H1 (cell line): ENCODE data around the gene NEDD4L. TPM values are rescaled to one million over a fixed set of nuclear protein-coding genes. Genes with fewer than 3 reads are reported as not detected.

Experiments
- CTCF ChIA-PET: fragments of 300-600 bp; sonication (Branson Sonifier 250); formaldehyde crosslinking; loops from one replicate; lab custom pipeline; 2021; ENCODE audit not compliant: partially characterized antibody; lab: Charles Lee
- POLR2A ChIA-PET: fragments of 300-600 bp; sonication (Branson Sonifier 250); formaldehyde crosslinking; loops from one replicate; lab custom pipeline; 2021; ENCODE audit warnings: inconsistent platforms; ENCODE audit not compliant: partially characterized antibody; lab: Charles Lee
- DNase-seq, 2 experiments: peaks; one replicate each; pipeline versions ENCODE4 v3.0.0 to v3.0.0-alpha.2; 2010 to 2022; ENCODE audit warnings: low spot score in 2 of 2, low read depth in 1 of 2, mixed read lengths in 1 of 2
- FAIRE-seq: peaks from 2 replicates; lab custom pipeline; 2011; peaks lifted over from hg19 to GRCh38; lab: Jason Lieb, UNC
- H2AFZ ChIP-seq: 2 replicates; pipeline ENCODE4 v1.8.1; 2012; ENCODE audit warnings: low read length, inconsistent platforms
- H2AK5ac ChIP-seq: 2 replicates; pipeline ENCODE4 v1.6.1; 2013; ENCODE audit warnings: low read depth, low read length
- H2BK120ac ChIP-seq: replicated peaks from 2 replicates; pipeline ENCODE3; 2013; ENCODE audit warnings: low read depth, low read length, inconsistent platforms
- H2BK12ac ChIP-seq: 2 replicates; pipeline ENCODE4 v1.6.1; 2013; ENCODE audit warnings: low read depth, low read length
- H2BK15ac ChIP-seq: 2 replicates; pipeline ENCODE4 v1.6.1; 2013; ENCODE audit warnings: low read length
- H2BK20ac ChIP-seq: 2 replicates; pipeline ENCODE4 v1.6.1; 2013; ENCODE audit warnings: low read length
- H2BK5ac ChIP-seq: 2 replicates; pipeline ENCODE4 v1.6.1; 2013; ENCODE audit warnings: low read depth, low read length
- H3K14ac ChIP-seq: 2 replicates; pipeline ENCODE4 v1.6.1; 2013; ENCODE audit warnings: inconsistent platforms; ENCODE audit not compliant: insufficient read length
- H3K18ac ChIP-seq: 2 replicates; pipeline ENCODE4 v1.6.1; 2013; ENCODE audit warnings: low read length; ENCODE audit errors: extremely low read depth
- H3K23ac ChIP-seq: 2 replicates; pipeline ENCODE4 v1.6.1; 2013; ENCODE audit warnings: inconsistent platforms; ENCODE audit not compliant: insufficient read length
- H3K23me2 ChIP-seq: 2 replicates; pipeline ENCODE4 v1.6.1; 2013; ENCODE audit warnings: low read depth, low read length
- H3K27ac ChIP-seq: 2 replicates; pipeline ENCODE4 v1.6.1; 2011; ENCODE audit warnings: low read depth, low read length, inconsistent platforms
- H3K27me3 ChIP-seq, 4 experiments: replicated peaks in 1 of 4; 1 replicate in 1 of 4; 2 replicates in 3 of 4; pipeline versions ENCODE4 v1.6.1 to v1.8.1; 2011 to 2013; ENCODE audit warnings: low read length in 3 of 4, mild to moderate bottlenecking in 3 of 4, inconsistent platforms in 2 of 4, mixed read lengths in 2 of 4, moderate library complexity in 1 of 4; ENCODE audit not compliant: control insufficient read depth in 3 of 4, insufficient read depth in 3 of 4; ENCODE audit errors: extremely low read depth in 1 of 4
- H3K36me3 ChIP-seq, 4 experiments: 2 replicates each; pipeline versions ENCODE4 v1.6.1 to v1.8.1; 2011 to 2013; ENCODE audit warnings: mild to moderate bottlenecking in 4 of 4, low read length in 3 of 4, moderate library complexity in 2 of 4, control low read depth in 1 of 4, inconsistent platforms in 1 of 4; ENCODE audit not compliant: insufficient read depth in 4 of 4, control insufficient read depth in 2 of 4
- H3K4ac ChIP-seq: replicated peaks from 2 replicates; pipeline ENCODE3; 2013; ENCODE audit warnings: low read length, low read depth, mixed read lengths, inconsistent platforms; ENCODE audit not compliant: insufficient read length
- H3K4me1 ChIP-seq, 4 experiments: replicated peaks in 1 of 4; 1 replicate in 1 of 4; 2 replicates in 3 of 4; pipeline versions ENCODE4 v1.6.1 to v1.8.1; 2011 to 2013; ENCODE audit warnings: low read length in 3 of 4, inconsistent platforms in 2 of 4, mixed read lengths in 1 of 4; ENCODE audit not compliant: insufficient read depth in 4 of 4, control insufficient read depth in 3 of 4
- H3K4me2 ChIP-seq, 2 experiments: 2 replicates each; pipeline versions ENCODE4 v1.6.1 to v1.8.1; 2011 to 2013; ENCODE audit warnings: low read depth in 2 of 2, low read length in 2 of 2, control low read depth in 1 of 2, inconsistent platforms in 1 of 2, mild to moderate bottlenecking in 1 of 2; ENCODE audit not compliant: insufficient read depth in 1 of 2
- H3K4me3 ChIP-seq, 4 experiments: fragments of 200-600, 300-600 bp in 1 of 4; sonication (generic), shearing (Covaris generic), sonication (Bioruptor Twin) in 1 of 4; 2 replicates each; pipeline versions ENCODE4 v1.5.1 to v1.8.1; 2011 to 2016; ENCODE audit warnings: low read length in 4 of 4, low read depth in 3 of 4, control low read depth in 2 of 4, inconsistent platforms in 2 of 4, mild to moderate bottlenecking in 2 of 4, mixed read lengths in 1 of 4, moderate library complexity in 1 of 4; ENCODE audit not compliant: insufficient read depth in 2 of 4; ENCODE audit errors: extremely low read depth in 1 of 4
- H3K56ac ChIP-seq: replicated peaks from 2 replicates; pipeline ENCODE3; 2013; ENCODE audit warnings: low read depth, mild to moderate bottlenecking, mixed read lengths, low read length, inconsistent platforms; ENCODE audit not compliant: insufficient read length
- H3K79me1 ChIP-seq: 2 replicates; pipeline ENCODE4 v1.6.1; 2013; ENCODE audit warnings: low read depth, low read length, control low read depth
- H3K79me2 ChIP-seq, 2 experiments: 2 replicates each; pipeline versions ENCODE4 v1.6.1 to v1.8.1; 2012 to 2013; ENCODE audit warnings: low read length in 2 of 2, mild to moderate bottlenecking in 2 of 2, inconsistent platforms in 1 of 2; ENCODE audit not compliant: insufficient read depth in 2 of 2, control insufficient read depth in 1 of 2
- H3K9ac ChIP-seq, 4 experiments: replicated peaks in 1 of 4; 1 replicate in 1 of 4; 2 replicates in 3 of 4; pipeline versions ENCODE4 v1.6.1 to v1.8.1; 2011 to 2013; ENCODE audit warnings: low read depth in 3 of 4, low read length in 3 of 4, control low read depth in 2 of 4, mild to moderate bottlenecking in 2 of 4, moderate library complexity in 2 of 4, inconsistent platforms in 1 of 4; ENCODE audit errors: extremely low read depth in 1 of 4
- H3K9me3 ChIP-seq, 2 experiments: 2 replicates each; pipeline versions ENCODE4 v1.6.1 to v1.8.1; 2012 to 2013; ENCODE audit warnings: mild to moderate bottlenecking in 2 of 2, moderate library complexity in 2 of 2, control low read depth in 1 of 2, inconsistent platforms in 1 of 2, low read depth in 1 of 2, low read length in 1 of 2, mixed read lengths in 1 of 2; ENCODE audit not compliant: insufficient read depth in 2 of 2
- H4K20me1 ChIP-seq, 2 experiments: replicated peaks in 1 of 2; 2 replicates each; pipeline versions ENCODE3 to v1.8.1; 2011 to 2013; ENCODE audit warnings: inconsistent platforms in 2 of 2, low read length in 2 of 2, mild to moderate bottlenecking in 1 of 2; ENCODE audit not compliant: insufficient read depth in 2 of 2, control insufficient read depth in 1 of 2
- H4K5ac ChIP-seq: 2 replicates; pipeline ENCODE4 v1.6.1; 2013; ENCODE audit warnings: low read length, low read depth, mixed read lengths, inconsistent platforms; ENCODE audit not compliant: insufficient read length
- H4K8ac ChIP-seq: 2 replicates; pipeline ENCODE4 v1.8.0; 2013; ENCODE audit warnings: mild to moderate bottlenecking, moderate library complexity, low read length, inconsistent platforms; ENCODE audit not compliant: insufficient read depth; ENCODE audit errors: extremely low read depth
- H4K91ac ChIP-seq: replicated peaks from 2 replicates; pipeline ENCODE3; 2013; ENCODE audit warnings: low read length, mixed read lengths, inconsistent platforms; ENCODE audit not compliant: insufficient read length
- CTCF ChIP-seq, 3 experiments: IDR thresholded peaks; 1 replicate in 2 of 3; 2 replicates in 1 of 3; pipeline versions ENCODE4 v1.5.1 to v1.6.1; 2011; ENCODE audit warnings: low read length in 3 of 3, mild to moderate bottlenecking in 3 of 3, inconsistent platforms in 2 of 3, low read depth in 1 of 3, moderate library complexity in 1 of 3; ENCODE audit not compliant: insufficient read depth in 1 of 3; ENCODE audit errors: control extremely low read depth in 1 of 3
- EGR1 ChIP-seq: IDR thresholded peaks from 2 replicates; pipeline ENCODE4 v1.6.1; 2011; ENCODE audit warnings: low read depth, low read length, borderline replicate concordance
- HDAC2 ChIP-seq, 2 experiments: fragments of 300-600 bp in 1 of 2; sonication (generic) in 1 of 2; IDR thresholded peaks; 2 replicates each; pipeline ENCODE4 v1.6.1; 2011 to 2012; ENCODE audit warnings: low read depth in 2 of 2, low read length in 2 of 2, mild to moderate bottlenecking in 2 of 2, moderate library complexity in 2 of 2, borderline replicate concordance in 1 of 2, inconsistent platforms in 1 of 2
- HDAC6 ChIP-seq: IDR thresholded peaks from one replicate; pipeline ENCODE4 v1.7.1; 2012; ENCODE audit warnings: low read depth, mild to moderate bottlenecking, inconsistent platforms, low read length, moderate library complexity
- RNF2 ChIP-seq: fragments of 200-900, 300-1000 bp; sonication (generic); IDR thresholded peaks from 2 replicates; pipeline ENCODE4 v1.7.1; 2016; ENCODE audit warnings: borderline replicate concordance, low read depth, mild to moderate bottlenecking, antibody characterized with exemption, low read length; ENCODE audit not compliant: poor library complexity, severe bottlenecking; ENCODE audit errors: missing control alignments
- RXRA ChIP-seq: IDR thresholded peaks from 2 replicates; pipeline ENCODE4 v1.6.1; 2011; ENCODE audit warnings: low read depth, mild to moderate bottlenecking, low read length, moderate library complexity; ENCODE audit not compliant: insufficient read depth
- SUZ12 ChIP-seq: fragments of 200-600 bp; sonication (generic); IDR thresholded peaks from 2 replicates; pipeline ENCODE4 v1.6.1; 2012; ENCODE audit warnings: mild to moderate bottlenecking, inconsistent platforms, low read length, moderate library complexity, mixed read lengths
- TAF7 ChIP-seq: optimal IDR thresholded peaks from 2 replicates; pipeline ENCODE3; 2011; ENCODE audit warnings: low read depth, mild to moderate bottlenecking, inconsistent platforms, low read length, moderate library complexity, borderline replicate concordance
- TBP ChIP-seq: IDR thresholded peaks from 2 replicates; pipeline ENCODE4 v1.6.1; 2011; ENCODE audit warnings: low read depth, low read length, improper control_type of control experiment
- WGBS, 2 experiments: shearing (Covaris generic) in 1 of 2; methylation state at CpG; one replicate each; pipeline versions ENCODE4 v1.1.6 to v1.1.7; 2013 to 2015; ENCODE audit warnings: low lambda C conversion rate in 2 of 2, mixed read lengths in 2 of 2, inconsistent platforms in 1 of 2, low coverage in 1 of 2, missing lambda C conversion rate in 1 of 2; ENCODE audit not compliant: insufficient replicate concordance in 2 of 2, insufficient coverage in 1 of 2, insufficient read length in 1 of 2; ENCODE audit errors: extremely low coverage in 1 of 2, missing lambda C conversion rate in 1 of 2; 5-methylcytosine and 5-hydroxymethylcytosine counted together
- polyA plus RNA-seq, 7 experiments: library from polyadenylated mRNA; depleted of rRNA in 3 of 7; stranded (reverse) in 5 of 7; unstranded in 2 of 7; fragments of >200 nt in 5 of 7; fragments of 200-250 nt in 2 of 7; gene quantifications; 1 replicate in 5 of 7; 2 replicates in 1 of 7; 4 replicates in 1 of 7; pipeline versions ENCODE4 v1.2.1 to v1.2.3, GENCODE V29; 2011 to 2013; ENCODE audit warnings: missing spikeins in 2 of 7, mixed read lengths in 2 of 7
- total RNA-seq: library from RNA; stranded (reverse); fragmentation: NEBNext Ultra II Directional; extraction: Animal tissue kit (Norgen Biotek cat#: 25700); gene quantifications from 2 replicates; pipeline ENCODE4 v1.2.1, GENCODE V29; 2021

NEDD4L gene
- total and polyA plus RNA-seq, 2 of the 8 experiments (the other 6 are each of a cell fraction or from before 2014, with no cell fraction given) = 37.3 to 69.8 TPM

DNA sequence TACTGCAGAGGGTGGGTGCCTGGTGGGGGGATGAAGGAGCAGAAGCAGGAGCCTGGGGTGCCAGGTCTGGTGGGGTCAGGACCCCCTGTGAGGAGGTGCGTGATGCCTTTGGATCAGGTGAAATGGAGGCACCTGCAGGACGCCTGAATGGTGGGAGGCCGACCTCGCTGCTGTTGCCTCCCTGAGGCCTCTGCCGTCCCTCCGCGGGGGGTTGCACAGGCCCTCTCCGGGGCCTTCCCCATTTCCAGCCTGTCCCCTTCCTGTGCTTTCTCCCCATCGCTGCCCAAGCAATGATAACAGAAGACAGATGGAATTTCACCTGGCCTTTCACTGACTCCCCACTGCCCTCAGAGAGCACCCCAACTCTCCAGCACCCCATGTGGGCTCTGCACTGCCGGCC lies 325.6 kb downstream of the NEDD4L start:
- Histone ChIP-seq H3K18ac (no peak overlapping the region), H3K4me1 (no peaks in the 10 kb centered on the region), H2BK5ac (no peak overlapping the region), H3K14ac (no peak overlapping the region), H3K79me1 (no peaks in the 10 kb centered on the region), H2BK20ac (no peak overlapping the region), H3K4me2 (no peak overlapping the region), H2AFZ (no peak overlapping the region), H3K23me2 (no peaks in the 10 kb centered on the region), H3K27ac (no peak overlapping the region), H2BK120ac (no peak overlapping the region), H3K9me3 (no peaks in the 10 kb centered on the region), H2BK12ac (no peak overlapping the region), H3K4me3 (no peak overlapping the region), H3K56ac (no peak overlapping the region), H2AK5ac (no peak overlapping the region), H4K91ac (no peak overlapping the region), H4K8ac (no peak overlapping the region), H3K4ac (no peak overlapping the region), H2BK15ac (no peak overlapping the region), H4K5ac (no peak overlapping the region), H3K27me3 (no peaks in the 10 kb centered on the region), H3K23ac (no peak overlapping the region), H3K36me3 (peaks cover 15 to 76% (median 35%) of the 10 kb centered on the region in 4 experiments; a peak in 7 of 8 replicates), H3K9ac (no peak overlapping the region), H3K79me2 (no peaks in the 10 kb centered on the region), H4K20me1 (no peaks in the 10 kb centered on the region)
- ChIA-PET POLR2A (no interaction called here), CTCF (interaction anchor here (1.0 kb wide), 1 partner anchor 9 kb away, joined by 3 read pairs; no protein-coding TSS in a partner anchor)
- DNase-seq = no peak
- WGBS, 2 experiments = 90% methylated on average over 10 of the region's 10 CpGs; no CpG with 5 or more reads in 1 of the 2 experiments
- no peak for FAIRE-seq
- TF ChIP-seq EGR1 = no peak
- TF ChIP-seq HDAC6 = no peak
- no peak for TF ChIP-seq TBP
- no peak for TF ChIP-seq SUZ12
- TF ChIP-seq HDAC2 (IDR thresholded peaks at IDR 0.05; ENCODE audit: borderline replicate concordance in 1 of 2, low read depth in 2 of 2, low read length in 2 of 2) = no peak
- TF ChIP-seq RNF2 = no peak
- no peak for TF ChIP-seq TAF7
- TF ChIP-seq RXRA = no peak
- TF ChIP-seq CTCF (IDR thresholded peaks at IDR 0.05; ENCODE audit: control extremely low read depth in 1 of 3, insufficient read depth in 1 of 3, low read depth in 1 of 3, low read length in 3 of 3) = no peak
